T-helper 1 cell (primary cell): ENCODE results near the gene NME4.
A peak's percentile ranks its signal among the peaks of the same experiment; 100 is the strongest.
"Not testable (repeated sequence)": the region's sequence is repeated elsewhere in the genome, so short reads cannot be mapped to it uniquely, and the experiment has no call there.

ENCODE experiments used
- DNase-seq, 5 donors: peaks; one replicate each; pipeline ENCODE4 v3.0.0-alpha.2; 2012 to 2020

NME4 gene

GRCh38 chr16:377419-377951 lies 19.5 kb upstream of the NME4 start:
- no peak for DNase-seq

- not testable (repeated sequence) for DNase-seq
Measured at GRCh38 chr16:378113-378820, 18.7 kb upstream of the NME4 start.

GRCh38 chr16:378821-379182 lies 18.2 kb upstream of the NME4 start:
- no peak for DNase-seq

- DNase-seq = no peak
Measured at GRCh38 chr16:379183-379960, 17.6 kb upstream of the NME4 start.

- DNase-seq = no peak
Measured at GRCh38 chr16:379961-380761, 16.8 kb upstream of the NME4 start.

- no peak for DNase-seq
Measured at GRCh38 chr16:380762-381011, 16.3 kb upstream of the NME4 start.

DNA sequence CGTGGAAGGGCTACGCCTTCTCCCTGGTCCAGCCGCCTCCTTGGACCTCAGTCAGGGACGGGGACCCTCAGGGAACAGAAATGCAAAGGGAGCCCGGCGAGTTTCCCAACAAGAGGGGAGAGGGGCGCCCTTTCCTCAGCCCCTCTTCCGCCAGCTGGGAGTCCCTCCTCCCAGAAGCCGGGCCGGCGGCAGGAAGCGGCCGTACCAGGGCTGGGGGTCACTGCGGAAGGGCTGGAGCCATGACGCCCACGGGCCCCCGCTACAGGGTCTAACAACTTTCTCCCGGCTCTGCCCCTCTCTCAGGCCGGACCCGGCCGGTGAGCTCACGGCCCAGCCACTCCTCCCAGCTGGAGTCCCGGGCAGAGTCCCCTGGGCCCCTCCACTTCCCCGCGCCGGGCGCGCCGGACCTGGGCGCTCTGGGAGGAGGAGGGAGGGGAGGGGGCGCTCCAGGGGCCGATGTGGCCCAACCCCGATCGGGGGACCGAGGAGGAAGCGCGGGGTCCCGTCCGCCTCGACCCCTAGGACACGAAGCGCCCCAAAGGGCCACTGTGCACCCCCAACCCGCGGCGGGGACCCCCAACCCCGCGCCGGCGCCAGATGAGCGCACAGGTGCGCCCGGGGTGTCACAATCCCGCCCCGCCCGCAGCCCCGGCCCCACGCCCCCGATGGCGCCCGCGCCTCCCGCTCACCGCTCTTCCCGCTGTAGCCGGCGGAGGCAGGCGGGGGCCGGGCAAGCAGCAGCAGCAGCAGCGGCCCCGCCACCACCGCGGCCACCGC lies 15.8 kb upstream of the NME4 start:
- DNase-seq = peak in 1 of 5 donors; percentile 32

- peak; percentile 52 to 73 (median 61) for DNase-seq
Measured at GRCh38 chr16:381789-382717, 14.9 kb upstream of the NME4 start, which contains the start of gene PGAP6. PGAP6 (minus strand) TSS chr16:381978; CDS start chr16:381821, 157 bp downstream.

GRCh38 chr16:383326-384051 lies 13.5 kb upstream of the NME4 start:
- DNase-seq = peak in 2 of 5 donors; percentile 34 to 43

DNA sequence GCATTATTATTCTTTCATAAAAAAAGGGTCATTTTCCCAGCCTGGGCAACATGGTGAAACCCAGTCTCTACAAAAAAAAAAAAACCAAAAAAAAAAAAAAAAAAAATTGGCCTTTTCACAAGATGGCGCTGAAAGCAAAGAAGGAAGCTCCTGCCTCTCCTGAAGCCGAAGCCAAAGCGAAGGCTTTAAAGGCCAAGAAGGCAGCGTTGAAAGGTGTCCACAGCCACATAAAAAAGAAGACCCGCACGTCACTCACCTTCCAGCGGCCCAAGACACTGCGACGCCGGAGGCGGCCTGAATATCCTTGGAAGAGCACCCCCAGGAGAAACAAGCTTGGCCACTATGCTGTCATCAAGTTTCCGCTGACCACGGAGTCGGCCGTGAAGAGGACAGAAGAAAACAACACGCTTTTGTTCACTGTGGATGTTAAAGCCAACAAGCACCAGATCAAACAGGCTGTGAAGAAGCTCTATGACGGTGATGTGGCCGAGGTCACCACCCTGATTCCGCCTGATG lies 10.3 kb upstream of the NME4 start:
- no peak for DNase-seq

DNA sequence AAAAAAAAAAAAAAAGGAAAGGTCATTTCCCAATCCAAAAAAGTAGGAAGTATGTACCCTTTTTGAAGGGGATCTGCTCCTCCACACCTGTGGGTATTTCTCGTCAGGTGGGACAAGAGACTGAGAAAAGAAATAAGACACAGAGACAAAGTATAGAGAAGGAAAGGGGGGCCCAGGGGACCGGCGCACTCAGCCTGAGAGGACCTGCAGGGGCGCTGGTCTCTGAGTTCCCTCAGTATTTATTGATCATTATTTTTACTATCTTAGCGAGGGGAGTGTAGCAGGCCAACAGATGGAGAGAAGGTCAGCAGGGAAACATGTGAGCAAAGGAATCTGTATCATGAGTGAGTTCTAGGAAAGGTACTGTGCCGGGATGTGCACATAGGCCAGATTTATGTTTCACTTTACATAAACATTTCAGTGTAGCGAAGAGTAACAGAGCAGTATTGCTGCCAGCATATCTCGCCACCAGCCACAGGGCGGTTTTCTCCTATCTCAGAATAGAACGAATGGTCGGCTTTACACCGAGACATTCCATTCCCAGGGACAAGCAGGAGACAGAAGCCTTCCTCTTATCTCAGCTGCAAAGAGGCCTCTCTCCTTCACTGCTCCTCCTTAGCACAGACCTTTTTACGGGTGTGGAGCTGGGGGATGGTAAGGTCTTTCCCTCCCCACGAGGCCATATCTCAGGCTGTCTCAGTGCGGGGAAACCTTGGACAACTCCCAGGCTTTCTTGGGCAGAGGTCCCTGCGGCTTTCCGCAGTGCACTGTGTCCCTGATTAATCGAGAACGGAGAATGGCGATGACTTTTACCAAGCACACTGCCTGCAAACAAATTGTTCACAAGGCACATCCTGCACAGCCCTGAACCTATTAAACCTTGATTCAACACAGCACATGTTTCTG lies 9.0 kb upstream of the NME4 start:
- DNase-seq = not testable (repeated sequence)

- no peak for DNase-seq
Measured at GRCh38 chr16:389352-389751, 7.6 kb upstream of the NME4 start.

- DNase-seq = peak in 4 of 5 donors; percentile 47 to 73 (median 53)
Measured at GRCh38 chr16:391885-392335, 5.1 kb upstream of the NME4 start.

GRCh38 chr16:392450-393030 lies 4.5 kb upstream of the NME4 start:
- no peak for DNase-seq

DNA sequence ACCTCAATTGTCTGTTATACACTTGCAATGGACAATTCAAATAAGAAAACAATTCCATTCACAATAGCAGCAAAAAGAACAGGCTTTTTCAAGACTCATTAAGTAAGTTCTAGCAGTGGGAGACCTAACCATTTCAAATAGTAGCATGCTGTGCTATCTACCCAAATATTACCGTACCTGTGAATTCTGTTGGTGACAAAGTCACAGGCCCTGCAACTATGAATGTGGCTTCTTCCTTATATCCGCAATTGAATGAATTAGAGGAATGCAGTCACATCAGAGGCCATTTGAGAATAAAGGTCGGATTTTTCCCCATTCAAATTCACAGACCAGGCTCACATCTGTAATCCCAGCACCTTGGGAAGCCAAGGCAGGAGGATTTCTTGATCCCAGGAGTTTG lies 800 bp upstream of the NME4 start:
- no peak for DNase-seq

- DNase-seq = no peak
Measured at GRCh38 chr16:396605-397004, 394 bp upstream of the NME4 start.

- peak in 2 of 5 donors; percentile 30 to 35 for DNase-seq
Measured at GRCh38 chr16:397736-398332, 835 bp downstream of the NME4 start.
